PC-9 (cell line): ENCODE data around the gene FILIP1.

Source experiments
- CTCF ChIP-seq: fragments of 200-600 bp; sonication (generic); conservative IDR thresholded peaks from 2 replicates; pipeline ENCODE4 v1.6.1; 2017; ENCODE audit warnings: mixed run types, antibody characterized with exemption, mild to moderate bottlenecking, moderate library complexity
- EZH2 ChIP-seq: fragments of 200-600 bp; sonication (generic); IDR thresholded peaks from 2 replicates; pipeline ENCODE4 v1.8.0; 2017; ENCODE audit warnings: antibody characterized with exemption, low read depth

DNA sequence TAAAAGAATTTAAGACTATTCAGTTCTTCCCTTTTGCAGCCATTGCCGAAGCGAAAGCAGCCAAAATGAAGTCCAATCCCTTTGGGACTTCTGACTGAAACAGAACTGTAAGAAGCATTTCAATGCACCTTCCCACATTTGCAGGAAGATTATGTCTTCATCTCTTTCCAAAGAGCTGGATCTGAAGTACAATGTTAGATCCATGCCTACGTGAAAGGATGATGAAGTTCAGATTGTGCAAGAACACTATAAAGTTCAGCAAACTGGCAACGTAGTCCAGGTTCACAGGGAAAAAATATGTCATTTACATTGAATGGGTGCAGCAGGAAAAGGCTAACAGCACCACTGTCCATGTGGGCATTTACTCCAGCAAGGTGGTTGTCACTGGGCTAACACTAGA lies 6.0 kb upstream of the FILIP1 start:
- TF ChIP-seq CTCF (no peak), EZH2 (no peak)
